Measurements from ENCODE around the gene LPGAT1. TPM values are rescaled to one million over a fixed set of nuclear protein-coding genes. Genes with fewer than 3 reads are reported as not detected.

LPGAT1 gene
- total and polyA plus RNA-seq, 2 donors (not counting 3 experiments of a cell fraction or from before 2014, with no cell fraction given) = 6.1 to 46.0 TPM

DNA sequence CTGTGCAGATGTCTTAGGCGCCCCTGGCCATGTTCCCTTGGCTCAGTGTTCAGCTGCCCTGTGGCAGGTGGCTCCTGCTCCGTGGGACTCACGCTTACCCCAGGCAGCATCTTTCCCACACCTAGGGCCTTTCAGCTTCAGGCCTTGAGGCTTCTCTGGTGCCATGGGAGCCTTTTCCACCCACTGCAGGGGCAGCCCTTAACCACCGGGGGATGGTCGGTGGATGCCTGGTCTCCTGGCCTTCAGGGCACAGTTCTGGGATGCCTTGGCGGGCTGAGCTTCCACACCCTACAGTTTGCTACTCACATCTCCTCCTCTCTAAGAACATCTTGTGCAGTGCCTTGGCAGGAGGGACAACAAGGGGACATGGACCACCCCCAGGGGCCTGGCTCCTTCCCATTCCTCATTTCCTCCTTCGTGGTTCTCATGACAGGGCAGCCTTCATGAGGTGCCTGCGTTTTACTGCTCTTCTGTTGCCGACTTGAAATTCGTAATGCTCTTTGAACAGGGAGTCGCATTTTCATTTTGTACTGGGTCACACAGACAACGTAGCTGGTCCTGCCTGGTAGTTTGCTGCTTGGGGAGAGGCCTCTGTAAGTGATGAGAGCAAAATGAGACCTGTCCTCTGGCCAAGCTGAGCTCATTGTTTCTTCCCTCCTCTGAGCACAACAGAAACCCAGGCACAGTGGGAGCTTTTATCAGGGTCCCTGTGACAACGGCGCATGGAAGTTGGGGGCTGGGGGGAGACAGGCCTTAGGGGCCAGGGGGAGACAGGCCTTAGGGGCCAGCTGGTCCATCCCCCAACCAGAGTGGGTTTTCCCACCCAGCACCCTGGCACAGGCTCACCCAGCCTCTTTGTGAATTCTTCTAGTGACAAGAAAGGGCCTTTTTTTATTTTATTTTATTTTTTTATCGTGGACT is 93.2 kb downstream of the LPGAT1 start:
- peaks cover 4% of the 10 kb centered on the region for H3K4me1 ChIP-seq (ENCODE audit: control insufficient read depth, extremely low read depth, insufficient read depth, low read length)
- H3K27me3 ChIP-seq (ENCODE audit: control insufficient read depth in 2 of 2, insufficient read depth in 2 of 2, low read length in 2 of 2) = peaks cover 0 to 2% of the 10 kb centered on the region in 2 experiments
- dilution Hi-C loops (cut with MboI; ENCODE audit: extremely low pct_ligation_motif_present, low sequenced_read_pairs) (no loop called here), intact Hi-C loops (cut with micrococcal nuclease) (no loop called here)
- no TSS peak for BruUV-seq (replicated peaks)
- no peak for FAIRE-seq
- no peaks in the 10 kb centered on the region for H3K9me1 ChIP-seq (replicated peaks; ENCODE audit: control insufficient read depth, extremely low read depth, insufficient read depth, low read length)
- DNase-seq (ENCODE audit: low read depth, low spot score) = no peak
- CTCF ChIA-PET = interaction anchor here (2.0 to 3.3 kb wide), 2 partner anchors 39 to 56 kb away, joined by 5 to 12 read pairs; no protein-coding TSS in a partner anchor
- H3K9ac ChIP-seq (replicated peaks; ENCODE audit: extremely low read depth, insufficient read depth, low read length) = no peak overlapping the region
- no peaks in the 10 kb centered on the region for H3K79me2 ChIP-seq (ENCODE audit: control insufficient read depth, insufficient read depth, low read length)
- POLR2A ChIA-PET = interaction anchor here (0.6 kb wide), 1 partner anchor 872 kb away, joined by 3 read pairs; no protein-coding TSS in a partner anchor
- no peak overlapping the region for H3K4me3 ChIP-seq (replicated peaks in 1 of 3; ENCODE audit: insufficient read depth in 1 of 3, low read depth in 1 of 3, low read length in 3 of 3)
- H3K27ac ChIP-seq (ENCODE audit: insufficient read depth, low read depth, low read length) = no peak overlapping the region
- TF ChIP-seq POLR2AphosphoS5 (IDR thresholded peaks at IDR 0.05; ENCODE audit: insufficient read depth, low read depth, low read length) (no peak), FOS (IDR thresholded peaks at IDR 0.05; ENCODE audit: borderline replicate concordance, insufficient read depth, low read length) (no peak), JUN (IDR thresholded peaks at IDR 0.05; ENCODE audit: borderline replicate concordance, insufficient read depth, insufficient read length, low read depth) (no peak), POLR2A (IDR thresholded peaks at IDR 0.05; ENCODE audit: low read depth, low read length) (no peak), GATA2 (IDR thresholded peaks at IDR 0.05; ENCODE audit: insufficient read depth, insufficient read length, low read depth, low read length) (no peak), MYC (IDR thresholded peaks at IDR 0.05; ENCODE audit: low read depth, low read length) (no peak), EZH2 (IDR thresholded peaks at IDR 0.05; ENCODE audit: borderline replicate concordance, low read depth, low read length, severe bottlenecking) (no peak)
- TF ChIP-seq, protein P1, sequence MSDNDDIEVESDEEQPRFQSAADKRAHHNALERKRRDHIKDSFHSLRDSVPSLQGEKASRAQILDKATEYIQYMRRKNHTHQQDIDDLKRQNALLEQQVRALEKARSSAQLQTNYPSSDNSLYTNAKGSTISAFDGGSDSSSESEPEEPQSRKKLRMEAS (IDR thresholded peaks at IDR 0.05; ENCODE audit: insufficient read depth, insufficient read length) = no peak
- H3K4me2 ChIP-seq (ENCODE audit: insufficient read depth, low read length) = no peak overlapping the region
- no peak overlapping the region for H2AFZ ChIP-seq (ENCODE audit: low read depth, low read length)
- H4K20me1 ChIP-seq (replicated peaks; ENCODE audit: control insufficient read depth, extremely low read depth, insufficient read depth, low read length) = no peaks in the 10 kb centered on the region
- H3K36me3 ChIP-seq (ENCODE audit: control insufficient read depth in 2 of 2, extremely low read depth in 1 of 2, insufficient read depth in 2 of 2, low read length in 2 of 2) = no peaks in the 10 kb centered on the region
- no peaks in the 10 kb centered on the region for H3K9me3 ChIP-seq (replicated peaks; ENCODE audit: control insufficient read depth, insufficient read depth, low read length)
